SU-DHL-6 (cell line): ENCODE measurements around the gene MYO18A.

Experiments
- CTCF ChIP-seq: fragments of 200-600 bp; sonication (generic); IDR thresholded peaks from one replicate; pipeline ENCODE4 v1.5.1; 2017; ENCODE audit warnings: antibody characterized with exemption, mild to moderate bottlenecking, low read length, moderate library complexity; ENCODE audit not compliant: insufficient read depth, poor library complexity, severe bottlenecking
- EZH2phosphoT487 ChIP-seq: fragments of 200-600 bp; sonication (generic), shearing (Covaris generic); conservative IDR thresholded peaks from 2 replicates; pipeline ENCODE4 v1.6.1; 2018; ENCODE audit warnings: mild to moderate bottlenecking, antibody characterized with exemption, low read length, moderate library complexity, mixed read lengths

GRCh38 chr17:29113334-29113733 lies 66.9 kb downstream of the MYO18A start:
- no peak for TF ChIP-seq CTCF
- TF ChIP-seq EZH2phosphoT487, result no peak
